Stimulated activated CD4-positive, alpha-beta T cell treated with anti-CD3 and anti-CD28 coated beads, TNF-alpha, amount 100 ng/mL, for 48 hours (primary cell): Measurements from ENCODE around the gene TMC3.
"Not testable (repeated sequence)": the region's sequence is repeated elsewhere in the genome, so short reads cannot be mapped to it uniquely, and the experiment has no call there.

Source experiments
- DNase-seq, 3 donors: peaks; one replicate each; pipeline ENCODE4 v3.0.0-alpha.2; 2020; ENCODE audit warnings: low read depth in 3 of 3

The TMC3 gene

GRCh38 chr15:81373775-81374395 is at the start of gene TMC3:
TMC3 (minus strand) TSS chr15:81374213; CDS start chr15:81374077, 136 bp downstream.
- no peak for DNase-seq

DNA sequence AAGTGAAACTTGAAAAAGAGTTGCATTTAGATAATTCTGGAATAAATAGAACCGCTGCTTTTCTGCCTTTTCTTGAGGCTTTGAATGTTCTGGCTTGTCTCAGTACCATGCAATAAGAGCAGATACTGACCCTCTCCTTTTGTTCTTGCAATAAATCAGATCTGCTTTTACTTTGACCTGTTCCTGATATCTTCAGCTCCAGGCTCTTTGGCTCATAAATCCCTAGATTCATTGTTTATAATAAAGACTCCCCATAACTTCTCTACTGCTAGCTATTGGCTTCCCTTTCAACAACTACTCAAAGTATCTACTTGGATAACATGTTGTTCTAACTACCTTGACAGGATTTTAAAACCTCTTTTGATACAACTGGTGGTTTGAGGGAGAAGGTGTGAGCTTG is 47.4 kb upstream of the TMC3 start:
- DNase-seq, result no peak

DNA sequence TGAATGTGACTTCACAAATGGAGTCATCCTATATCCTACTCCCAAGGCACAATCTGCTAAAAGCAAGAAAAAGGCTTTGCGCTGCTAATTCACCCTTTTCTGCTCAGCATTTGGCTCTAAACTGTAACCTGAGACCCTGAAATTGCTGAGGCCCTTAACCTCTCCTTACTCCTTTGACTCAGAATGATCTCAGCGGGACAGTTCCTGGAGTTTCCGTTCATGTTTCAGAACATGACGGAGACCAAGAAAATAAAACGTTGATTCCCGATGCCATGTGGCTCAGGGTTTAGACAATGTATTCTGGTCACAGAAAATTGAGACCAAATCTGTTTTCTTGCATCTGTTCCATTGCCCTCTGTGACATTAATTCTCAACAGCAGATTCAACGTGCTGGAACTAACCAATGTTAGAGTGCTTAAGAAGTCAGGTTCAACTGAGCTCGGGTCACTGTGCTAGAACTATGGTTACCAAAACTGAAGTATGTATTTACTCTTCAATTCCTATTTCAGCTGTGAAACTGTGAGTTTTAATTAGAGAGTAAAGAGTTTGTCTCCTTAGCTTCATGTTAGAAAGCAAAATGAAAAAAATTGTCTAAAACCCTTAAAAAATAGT is 45.4 kb upstream of the TMC3 start:
- DNase-seq, result no peak

DNA sequence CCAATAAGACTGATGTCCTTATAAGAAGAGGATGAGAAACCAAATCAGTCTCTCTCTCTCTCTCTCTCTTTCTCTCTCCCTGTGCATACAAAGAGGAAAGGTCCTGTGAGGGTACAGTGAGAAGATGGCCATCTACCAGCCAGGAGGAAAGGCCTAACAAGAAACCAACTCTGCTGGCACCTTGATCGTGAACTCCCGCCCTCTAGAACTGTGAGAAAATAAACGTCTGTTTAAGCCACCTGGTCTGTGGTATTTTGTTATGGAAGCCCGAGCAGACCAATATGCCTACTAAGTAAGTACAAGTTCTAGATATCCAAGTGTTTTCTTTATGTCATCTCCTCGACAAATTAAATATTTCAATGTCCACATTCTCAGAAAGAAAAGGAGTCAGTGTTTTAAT is 44.9 kb upstream of the TMC3 start:
- DNase-seq, result no peak

DNA sequence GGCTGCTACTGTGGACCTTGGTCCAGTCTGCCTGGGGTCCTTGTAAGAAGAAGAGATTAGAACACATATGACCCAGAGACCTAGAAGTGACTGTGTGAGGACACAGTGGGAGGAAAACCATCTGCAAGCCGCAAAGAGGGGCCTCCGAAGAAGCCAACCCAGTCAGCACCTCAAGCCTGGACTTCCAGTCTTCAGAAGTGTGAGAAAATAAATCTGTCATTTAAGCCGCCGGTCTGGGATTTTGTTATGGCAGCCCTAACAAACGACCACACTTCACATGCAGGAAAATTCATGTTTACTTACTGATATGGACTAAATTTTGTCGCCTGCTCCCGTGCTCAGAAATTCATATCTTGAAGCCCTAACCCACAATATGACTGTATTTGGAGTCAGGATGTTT is 44.4 kb upstream of the TMC3 start:
- DNase-seq, result no peak

DNA sequence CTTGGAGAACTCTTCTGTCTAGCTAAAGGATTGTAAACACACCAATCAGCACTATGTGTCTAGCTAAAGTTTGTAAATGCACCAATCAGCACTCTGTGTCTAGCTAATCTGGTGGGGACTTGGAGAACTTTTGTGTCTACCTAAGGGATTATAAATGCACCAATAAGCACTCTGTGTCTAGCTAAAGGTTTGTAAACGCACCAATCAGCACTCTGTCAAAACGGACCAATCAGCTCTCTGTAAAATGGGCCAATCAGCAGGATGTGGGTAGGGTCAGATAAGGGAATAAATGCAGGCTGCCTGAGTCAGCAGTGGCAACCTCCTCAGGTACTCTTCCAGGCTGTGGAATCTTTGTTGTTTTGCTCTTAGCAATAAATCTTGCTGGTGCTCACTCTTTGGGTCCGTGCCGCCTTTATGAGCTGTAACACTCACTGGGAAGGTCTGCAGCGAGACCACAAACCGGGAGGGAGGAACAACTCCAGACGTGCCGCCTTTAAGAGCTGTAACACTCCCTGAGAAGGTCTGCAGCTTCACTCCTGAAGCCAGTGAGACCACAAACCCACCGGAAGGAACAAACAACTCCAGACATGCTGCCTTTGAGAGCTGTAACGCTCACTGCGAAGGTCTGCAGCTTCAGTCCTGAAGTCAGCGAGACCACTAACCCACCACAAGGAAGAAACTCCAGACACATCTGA is 40.4 kb upstream of the TMC3 start:
- DNase-seq, result not testable (repeated sequence)

DNA sequence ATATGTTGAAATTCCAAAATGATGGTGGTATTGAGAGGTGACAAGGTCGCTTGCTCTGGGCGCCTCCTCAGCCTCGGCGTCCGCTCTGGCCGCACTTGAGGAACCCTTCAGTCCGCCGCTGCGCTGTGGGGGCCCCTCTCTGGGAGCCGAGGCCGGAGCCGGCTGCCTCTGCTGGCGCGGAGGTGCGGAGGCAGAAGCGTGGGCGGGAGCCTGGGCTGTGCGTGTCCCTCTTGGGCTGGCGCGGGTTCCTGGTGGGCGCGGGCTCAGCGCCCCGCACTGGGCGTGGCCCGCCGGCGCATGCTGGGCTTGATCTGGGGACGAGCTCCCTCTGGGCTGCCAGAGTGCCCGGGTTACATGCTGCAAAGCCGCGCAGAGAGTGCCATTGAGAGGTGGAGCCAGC is 39.8 kb upstream of the TMC3 start:
- no peak for DNase-seq

DNA sequence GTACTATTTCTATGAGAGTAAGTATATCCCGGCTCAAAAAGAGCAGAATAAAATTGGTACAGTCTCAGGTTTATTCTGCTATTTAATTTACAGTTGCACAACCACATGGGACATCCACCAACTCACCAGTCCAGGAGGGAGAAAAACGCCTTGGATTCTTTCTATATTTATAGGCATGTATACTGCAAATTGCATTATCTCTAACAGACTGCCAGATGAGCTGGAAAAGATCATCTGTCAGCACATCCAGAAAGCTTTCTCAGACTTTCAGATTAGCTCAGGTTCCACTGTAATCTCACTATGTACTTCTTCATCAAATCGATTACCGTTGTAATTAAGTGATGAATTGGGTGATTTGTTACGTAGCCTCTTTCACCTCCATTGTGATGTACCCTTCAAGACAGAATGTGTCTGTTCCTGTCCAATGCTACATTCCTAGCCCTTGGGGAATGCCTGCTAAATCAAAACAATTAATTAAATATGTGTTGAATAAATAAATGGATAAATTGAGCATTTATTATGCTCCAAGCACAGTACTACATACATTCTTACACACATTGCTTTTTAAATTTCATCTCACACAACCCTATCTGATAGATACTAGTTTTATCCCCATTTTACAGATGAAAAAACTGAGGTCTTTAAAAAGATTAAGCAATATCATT is 38.1 kb upstream of the TMC3 start:
- no peak for DNase-seq

DNA sequence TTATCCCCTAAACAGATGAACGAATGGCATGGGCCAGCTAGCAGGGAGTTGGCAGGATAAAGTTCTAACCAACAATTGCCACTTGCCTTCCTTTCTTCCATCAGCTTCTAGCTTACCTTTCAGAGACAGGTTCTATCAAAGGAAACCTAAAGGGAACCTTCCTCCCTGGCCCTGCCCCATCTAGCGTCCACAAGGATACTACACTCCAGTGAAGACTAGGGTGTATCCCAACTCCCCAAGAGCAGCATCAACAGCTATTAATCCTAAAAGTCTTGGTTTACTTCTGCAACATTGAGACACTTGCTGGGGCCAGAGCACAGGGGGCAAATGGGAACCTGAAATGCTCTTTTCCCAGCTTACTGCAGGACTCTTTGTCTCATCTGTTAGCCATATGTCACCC is 37.0 kb upstream of the TMC3 start:
- no peak for DNase-seq

DNA sequence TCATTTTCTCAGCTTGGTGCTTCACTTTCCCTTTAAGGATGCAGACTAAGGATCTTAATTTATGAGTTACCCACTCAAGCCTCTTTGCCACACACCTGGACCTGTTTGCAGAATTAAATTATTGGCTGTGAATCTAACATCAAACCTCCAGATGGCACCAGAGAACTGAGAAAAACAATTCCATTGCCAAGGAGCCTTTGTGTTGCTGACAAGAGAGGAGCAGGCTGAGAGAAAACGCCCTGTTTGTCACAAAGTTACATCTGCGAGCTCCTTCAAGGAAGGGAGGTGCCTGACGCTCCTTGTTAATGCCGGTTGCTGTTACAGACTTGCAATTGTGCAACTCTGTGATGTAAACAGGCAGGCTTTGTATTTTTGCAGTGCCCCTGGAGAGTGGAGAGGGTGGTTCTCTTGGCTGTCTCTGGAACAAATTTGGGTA is 36.3 kb upstream of the TMC3 start:
- DNase-seq, result peak in 1 of 3 donors; percentile 15

DNA sequence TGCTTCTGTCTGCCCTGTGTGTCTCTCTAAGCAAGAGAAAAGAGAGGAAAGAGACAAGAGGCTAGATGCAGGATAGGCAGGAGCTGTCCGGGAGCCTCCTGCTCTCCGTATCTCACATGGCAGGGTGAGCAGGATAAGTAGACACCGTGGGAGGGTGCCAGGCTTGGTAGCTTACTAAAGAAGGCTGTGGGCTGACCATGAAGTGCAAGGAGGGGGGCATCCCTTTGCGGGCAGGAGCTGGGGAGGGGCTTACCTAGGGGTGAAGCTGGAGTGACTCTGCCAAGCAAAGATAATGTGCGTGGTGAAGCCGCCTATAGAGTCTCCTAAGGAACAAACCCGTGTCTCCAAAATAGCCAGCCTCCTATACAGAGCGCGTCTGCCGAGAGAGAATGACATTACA is 33.7 kb upstream of the TMC3 start:
- DNase-seq, result no peak

- DNase-seq, result no peak
Observed at GRCh38 chr15:81407176-81407575, 33.2 kb upstream of the TMC3 start.

DNA sequence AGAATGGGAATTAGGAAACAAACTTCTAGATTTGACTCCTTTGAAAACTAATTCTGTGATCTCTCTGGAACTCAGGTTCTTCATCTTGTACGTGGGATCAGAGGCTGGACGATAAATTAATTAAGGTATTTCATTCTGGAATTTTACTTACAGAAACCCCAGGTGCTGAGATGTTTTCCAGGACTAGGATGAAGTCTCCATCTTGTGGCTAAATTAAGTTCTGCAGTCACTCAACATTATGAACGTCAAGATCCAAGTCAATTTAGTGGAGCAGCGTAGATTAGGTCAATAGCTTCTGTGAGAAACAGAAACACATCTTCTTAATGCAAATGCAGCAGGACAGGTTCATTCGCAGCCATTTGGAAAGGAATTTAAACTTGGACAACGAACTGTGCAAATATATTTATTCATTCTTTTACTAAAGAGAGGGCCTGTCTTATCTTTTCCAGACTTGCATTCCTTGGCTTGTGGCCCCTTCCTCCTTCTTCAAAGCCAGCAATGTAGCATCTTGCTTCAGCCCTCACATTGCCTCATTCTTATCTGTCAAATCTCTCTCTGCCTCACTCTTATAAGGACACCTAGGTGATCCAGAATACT is 26.7 kb upstream of the TMC3 start:
- no peak for DNase-seq

- DNase-seq, result no peak
Observed at GRCh38 chr15:81398910-81399551, 25.0 kb upstream of the TMC3 start.

DNA sequence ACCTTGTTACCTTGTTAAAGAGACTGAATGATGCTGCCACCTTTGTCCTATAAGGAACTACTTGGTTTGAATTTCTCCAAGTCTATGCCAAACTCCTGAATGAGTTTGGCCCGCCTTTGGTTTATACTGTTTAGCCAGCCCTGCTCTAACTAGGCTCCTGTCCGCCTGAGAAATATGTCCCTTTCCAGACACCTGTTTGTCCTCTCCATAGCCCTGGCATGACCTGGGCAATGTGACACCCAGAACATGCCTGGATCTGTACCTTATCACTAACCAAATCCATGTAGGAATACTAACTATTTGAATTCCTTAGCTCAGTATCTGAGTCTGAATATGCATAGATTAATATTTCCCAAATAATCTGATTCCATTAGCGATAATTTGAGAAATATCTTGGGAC is 24.4 kb upstream of the TMC3 start:
- no peak for DNase-seq

- no peak for DNase-seq
Observed at GRCh38 chr15:81394603-81395002, 20.6 kb upstream of the TMC3 start.

- no peak for DNase-seq
Observed at GRCh38 chr15:81391657-81392056, 17.6 kb upstream of the TMC3 start.

- DNase-seq, result no peak
Observed at GRCh38 chr15:81388436-81388770, 14.4 kb upstream of the TMC3 start.

DNA sequence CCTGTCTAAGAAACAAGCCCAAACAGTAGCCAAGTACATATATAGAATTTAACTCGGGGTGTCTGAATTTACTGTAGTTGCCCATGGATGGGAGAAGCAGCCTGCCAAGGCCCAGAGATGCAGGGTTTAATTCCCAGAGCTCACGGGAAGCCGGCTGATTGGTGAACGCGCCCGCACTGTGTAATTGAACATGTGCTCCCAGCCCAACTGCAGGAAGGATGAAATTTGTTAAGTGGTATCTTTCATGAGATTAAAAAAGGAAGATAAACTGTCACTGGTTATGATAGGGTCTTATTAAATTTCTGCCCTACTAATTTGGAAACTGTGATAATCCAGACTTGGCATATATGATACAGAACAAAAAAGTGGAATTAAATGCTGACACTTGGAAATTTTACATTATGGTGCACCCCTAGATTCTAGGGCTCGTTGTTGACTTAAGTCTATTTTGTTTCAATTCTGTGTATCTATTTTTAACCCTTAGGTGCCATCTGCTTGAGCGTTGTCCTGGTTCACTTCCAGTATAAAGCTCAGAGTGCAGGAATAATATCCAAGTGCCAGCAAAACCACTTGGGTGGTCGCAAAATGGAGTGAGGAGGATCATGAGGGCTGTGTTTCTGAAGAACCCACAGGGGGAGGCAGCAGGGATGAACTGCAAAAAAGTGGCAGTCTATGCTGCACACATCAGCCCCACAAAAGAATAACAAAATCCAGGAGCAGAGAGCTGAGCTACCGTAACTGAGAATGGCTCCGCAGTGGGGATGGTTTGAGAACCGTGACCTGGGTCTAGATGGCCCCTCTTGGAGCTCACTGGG is 13.8 kb upstream of the TMC3 start:
- no peak for DNase-seq

DNA sequence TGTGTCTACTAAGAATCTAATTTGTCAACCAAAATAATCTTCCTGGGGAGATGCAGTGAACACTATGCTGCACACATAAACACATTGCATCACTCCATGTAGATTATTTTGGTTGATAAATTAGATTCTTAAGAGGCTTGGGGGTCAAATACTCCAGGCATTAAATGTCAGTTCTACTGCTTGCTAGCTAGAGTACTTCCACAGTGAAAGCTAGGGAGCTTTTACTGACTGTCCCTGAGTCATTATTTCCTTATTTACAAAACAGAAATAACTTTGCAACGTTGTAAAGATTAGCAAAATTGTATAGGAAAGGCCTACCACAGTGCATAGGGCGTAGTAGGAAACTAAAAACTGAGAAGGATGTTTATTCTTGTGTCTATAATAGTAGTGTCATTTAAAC is 12.9 kb upstream of the TMC3 start:
- no peak for DNase-seq

DNA sequence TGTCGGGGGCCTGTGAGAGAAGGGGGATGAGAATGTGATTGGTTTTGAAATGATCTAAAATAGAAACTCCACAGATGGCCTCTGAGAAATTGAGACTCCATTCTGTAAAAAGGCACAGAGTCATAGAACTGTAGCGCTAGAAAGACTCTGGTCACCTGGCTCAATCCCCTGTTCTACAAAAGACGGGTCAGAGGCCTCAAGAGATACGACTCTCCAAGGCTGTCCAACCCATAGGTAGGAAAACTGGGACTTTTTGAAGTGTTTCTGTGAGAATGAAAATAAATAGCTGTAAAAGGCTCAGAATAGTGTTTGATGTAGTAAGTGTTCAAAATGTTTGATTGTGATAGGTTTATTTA is 11.7 kb upstream of the TMC3 start:
- no peak for DNase-seq
